ENCODE results near the gene CLIP3. TPM values are rescaled to one million over a fixed set of nuclear protein-coding genes. Genes with fewer than 3 reads are reported as not detected.
A peak's percentile ranks its signal among the peaks of the same experiment; 100 is the strongest.

CLIP3 gene
- polyA plus RNA-seq, 4 donors = 58.8 to 71.4 (median 59.9) TPM

DNA sequence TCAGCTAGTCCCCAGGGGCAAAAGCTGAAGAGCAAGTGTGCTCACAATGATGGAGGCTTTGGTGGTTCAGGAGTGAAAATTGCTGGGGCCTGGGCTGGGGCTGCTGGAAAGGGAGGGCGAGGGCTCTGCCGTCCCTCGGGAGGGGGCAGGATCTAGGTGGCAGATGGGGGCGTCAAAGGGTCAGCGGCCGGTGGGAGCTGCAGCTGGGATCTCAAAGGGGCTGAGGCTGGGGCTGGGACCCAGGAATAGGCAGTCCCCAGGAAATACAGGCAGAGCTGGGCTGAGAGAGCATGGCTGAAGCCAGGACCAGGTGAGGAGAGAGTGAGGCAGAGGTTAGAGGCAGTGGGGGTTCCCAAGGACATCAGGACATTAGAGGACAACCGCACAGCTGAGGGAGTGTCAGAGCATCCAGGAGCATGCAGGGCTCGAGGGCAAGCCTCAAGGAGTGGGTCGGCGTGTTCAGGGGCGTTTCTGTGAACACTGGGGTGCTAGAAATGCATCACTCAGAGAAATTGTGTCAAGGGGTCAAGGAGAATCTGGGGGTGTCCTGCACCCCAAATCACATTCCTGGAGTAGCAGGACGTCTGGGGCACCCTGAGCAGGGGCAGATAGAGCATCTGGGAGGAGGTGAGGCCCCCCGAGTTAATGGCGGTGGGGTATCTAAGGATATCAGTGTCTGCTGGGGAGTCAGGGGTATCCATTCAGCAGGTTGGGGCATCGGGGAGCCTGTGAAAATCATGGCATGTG, 22.9 kb downstream of the CLIP3 start:
- no peak for DNase-seq (ENCODE audit: low read depth in 4 of 4, low spot score in 3 of 4)

DNA sequence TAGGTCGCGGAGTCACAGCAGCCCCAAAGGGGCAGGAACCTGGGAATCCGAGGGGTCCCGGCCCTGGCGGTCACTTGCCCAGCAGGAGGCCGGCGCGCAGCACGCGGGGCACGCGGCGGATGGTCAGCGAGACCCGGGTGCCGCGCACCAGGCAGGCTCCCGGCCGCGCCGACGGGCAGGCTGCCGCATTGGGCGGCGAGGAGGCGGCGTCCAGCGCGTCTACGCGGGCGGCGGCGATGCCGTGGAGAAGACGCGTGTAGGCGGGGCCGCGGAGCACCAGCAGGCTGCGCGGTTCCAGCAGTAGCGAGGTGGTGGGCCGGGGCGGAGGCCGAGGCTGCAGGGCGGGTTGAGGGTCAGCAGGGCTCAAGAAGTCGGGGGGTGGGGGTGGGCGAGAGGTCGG, 23.5 kb downstream of the CLIP3 start:
- DNase-seq (ENCODE audit: low read depth in 4 of 4, low spot score in 3 of 4) = no peak

DNA sequence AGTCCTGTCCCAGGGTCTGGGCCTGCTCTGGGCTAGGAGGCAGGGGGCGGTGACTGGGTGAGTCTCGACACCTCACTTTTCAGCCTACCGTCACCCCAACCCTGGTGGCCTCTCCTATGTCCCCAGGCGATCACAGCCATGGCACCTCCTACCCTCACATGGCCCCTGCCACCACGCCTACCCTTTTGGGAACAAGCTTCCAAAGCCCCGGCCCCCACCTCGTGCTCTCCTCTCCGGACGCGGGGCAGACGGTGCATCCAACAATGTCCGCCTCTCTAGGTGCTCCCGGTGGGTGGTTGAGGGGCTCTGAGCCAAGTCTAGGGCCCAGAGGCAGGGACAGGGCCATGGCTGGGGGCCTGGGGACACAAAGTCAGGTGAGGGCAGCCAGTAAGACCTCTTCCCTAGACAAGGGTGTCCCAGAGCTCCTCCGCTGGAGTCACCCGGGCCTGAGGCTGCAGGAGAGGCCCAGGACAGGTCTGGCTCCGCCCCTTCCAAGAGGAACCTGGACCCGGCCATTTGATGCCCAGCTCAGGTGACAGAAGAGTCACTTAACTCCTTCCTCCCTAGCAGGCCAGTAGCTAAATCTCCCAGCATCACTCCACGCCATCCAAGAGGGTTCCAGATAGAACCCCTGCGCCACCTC, 24.2 kb downstream of the CLIP3 start, which contains the start of gene SYNE4:
SYNE4 (minus strand) TSS at position 478 of the 643 bp plus-strand sequence; CDS start at position 346, 132 bp downstream.
- DNase-seq (ENCODE audit: low read depth in 4 of 4, low spot score in 3 of 4) = no peak

DNA sequence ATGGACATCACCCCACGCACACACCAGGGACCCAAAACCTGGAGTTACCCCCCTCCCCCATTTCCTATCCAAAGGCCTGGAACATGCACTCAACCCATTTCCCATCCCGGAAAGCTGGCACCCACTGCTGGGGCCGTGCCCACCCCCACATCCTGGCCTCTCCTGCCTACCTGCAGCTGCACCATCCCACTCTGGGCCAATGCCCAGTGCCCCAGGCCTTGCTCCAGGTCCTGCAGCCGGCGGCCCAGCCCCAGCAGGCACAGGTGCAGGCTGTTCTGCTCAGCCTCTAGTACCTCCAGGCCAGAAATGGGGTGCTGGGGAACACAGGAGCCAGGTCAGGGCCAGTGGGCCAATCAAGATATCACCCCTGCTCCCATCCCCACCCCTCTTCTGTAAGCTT, 25.7 kb downstream of the CLIP3 start:
- DNase-seq (ENCODE audit: low read depth in 4 of 4, low spot score in 3 of 4) = no peak

DNA sequence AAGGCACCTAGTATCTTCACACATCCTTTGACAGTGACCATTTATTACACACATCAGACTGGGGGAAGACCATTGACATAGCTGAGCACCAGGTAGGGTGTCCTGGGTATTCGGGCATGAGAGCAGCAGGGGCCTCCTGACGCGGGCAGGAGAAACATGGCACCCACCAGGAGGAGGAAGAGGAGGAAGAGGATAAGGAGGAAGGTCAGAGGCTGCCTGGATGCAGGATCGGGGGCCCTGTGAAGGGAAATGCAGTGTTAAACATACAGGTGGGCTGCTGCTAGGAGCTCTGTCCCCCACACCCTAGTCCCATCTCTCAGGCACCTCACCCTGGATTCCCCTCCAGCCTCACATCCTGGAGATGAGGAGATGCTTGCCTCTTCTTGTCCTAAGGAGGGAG, 29.4 kb downstream of the CLIP3 start:
- no peak for DNase-seq (ENCODE audit: low read depth in 4 of 4, low spot score in 3 of 4)

DNA sequence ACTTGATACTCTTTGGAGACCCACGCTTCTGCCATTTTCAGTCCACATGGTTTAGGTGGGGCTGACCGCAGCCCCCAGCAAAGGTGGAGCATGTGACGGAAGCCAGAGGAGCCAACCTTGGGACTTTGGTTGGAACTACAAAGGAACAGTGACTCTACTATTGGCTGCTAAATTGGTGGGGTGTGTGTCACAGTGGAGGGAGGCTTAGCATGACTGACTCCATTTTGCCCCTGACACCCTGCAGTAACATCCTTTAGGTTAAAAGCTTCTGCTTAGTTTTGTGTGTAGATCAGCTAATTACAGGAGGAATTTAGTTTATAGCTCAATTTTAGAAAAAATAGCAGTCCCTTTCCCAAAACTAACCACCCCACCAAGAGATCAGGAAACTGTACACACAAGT, 31.1 kb downstream of the CLIP3 start:
- DNase-seq (ENCODE audit: low read depth in 4 of 4, low spot score in 3 of 4) = no peak

DNA sequence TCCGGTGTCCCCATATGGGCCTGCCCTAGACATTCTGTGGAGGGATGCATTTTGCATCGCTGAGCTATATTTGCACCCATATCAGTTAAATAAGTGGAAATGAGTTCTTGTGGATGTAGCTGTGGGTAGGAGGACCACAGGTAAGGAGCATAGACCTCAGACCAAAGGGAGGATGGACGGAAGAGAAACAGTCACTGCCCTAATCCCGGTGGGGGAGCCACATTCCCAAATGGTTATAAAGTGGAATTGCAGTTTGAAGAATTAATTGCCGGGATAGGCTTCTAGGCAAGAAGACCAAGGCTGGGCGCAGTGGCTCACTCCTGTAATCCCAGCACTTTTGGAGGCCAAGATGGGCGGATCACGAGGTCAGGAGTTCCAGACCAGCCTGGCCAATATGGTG, 35.9 kb downstream of the CLIP3 start:
- DNase-seq (ENCODE audit: low read depth in 4 of 4, low spot score in 3 of 4) = no peak

DNA sequence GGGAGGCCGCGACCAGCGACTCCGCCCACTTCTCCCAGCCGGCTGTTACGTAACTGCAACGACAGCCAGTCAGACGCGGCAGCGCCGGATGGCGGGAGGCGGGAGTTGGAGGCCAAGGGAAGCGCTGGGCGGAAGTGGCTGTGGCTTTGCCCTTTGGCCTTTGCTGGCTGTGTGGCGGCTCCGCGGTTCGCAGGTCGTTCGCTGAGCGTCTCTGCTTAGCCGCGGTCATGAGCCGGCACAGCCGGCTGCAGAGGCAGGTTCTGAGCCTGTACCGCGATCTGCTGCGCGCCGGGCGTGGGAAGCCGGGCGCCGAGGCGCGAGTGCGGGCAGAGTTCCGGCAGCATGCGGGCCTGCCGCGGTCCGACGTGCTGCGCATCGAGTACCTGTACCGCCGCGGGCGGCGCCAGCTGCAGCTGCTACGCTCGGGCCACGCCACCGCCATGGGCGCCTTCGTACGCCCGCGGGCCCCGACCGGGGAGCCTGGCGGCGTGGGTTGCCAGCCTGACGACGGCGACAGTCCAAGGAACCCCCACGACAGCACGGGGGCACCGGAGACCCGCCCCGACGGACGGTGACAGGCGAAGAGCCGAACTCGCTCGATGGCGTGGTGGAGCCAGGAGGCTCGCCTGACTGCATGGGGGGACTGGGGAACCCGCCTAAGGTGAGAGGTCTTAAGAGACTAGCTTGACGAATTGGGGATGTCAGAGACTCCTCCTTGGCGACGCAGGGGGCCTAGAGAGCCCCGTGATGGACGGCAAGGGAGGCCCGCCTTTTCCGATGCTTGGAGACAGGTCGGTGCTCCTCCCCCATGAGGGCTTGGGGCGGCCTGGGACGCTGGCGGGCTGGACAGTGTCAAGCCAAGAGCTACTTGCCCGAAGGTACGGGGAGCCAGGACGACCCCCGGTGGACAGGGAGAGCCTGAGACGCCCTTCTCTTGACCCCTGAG, 37.4 kb downstream of the CLIP3 start, which contains the start of gene SDHAF1:
SDHAF1 (plus strand) TSS at position 141 of the 946 bp plus-strand sequence; CDS start at position 228, 87 bp downstream.
- peak; percentile 77 to 88 (median 86) for DNase-seq (ENCODE audit: low read depth in 4 of 4, low spot score in 3 of 4)

DNA sequence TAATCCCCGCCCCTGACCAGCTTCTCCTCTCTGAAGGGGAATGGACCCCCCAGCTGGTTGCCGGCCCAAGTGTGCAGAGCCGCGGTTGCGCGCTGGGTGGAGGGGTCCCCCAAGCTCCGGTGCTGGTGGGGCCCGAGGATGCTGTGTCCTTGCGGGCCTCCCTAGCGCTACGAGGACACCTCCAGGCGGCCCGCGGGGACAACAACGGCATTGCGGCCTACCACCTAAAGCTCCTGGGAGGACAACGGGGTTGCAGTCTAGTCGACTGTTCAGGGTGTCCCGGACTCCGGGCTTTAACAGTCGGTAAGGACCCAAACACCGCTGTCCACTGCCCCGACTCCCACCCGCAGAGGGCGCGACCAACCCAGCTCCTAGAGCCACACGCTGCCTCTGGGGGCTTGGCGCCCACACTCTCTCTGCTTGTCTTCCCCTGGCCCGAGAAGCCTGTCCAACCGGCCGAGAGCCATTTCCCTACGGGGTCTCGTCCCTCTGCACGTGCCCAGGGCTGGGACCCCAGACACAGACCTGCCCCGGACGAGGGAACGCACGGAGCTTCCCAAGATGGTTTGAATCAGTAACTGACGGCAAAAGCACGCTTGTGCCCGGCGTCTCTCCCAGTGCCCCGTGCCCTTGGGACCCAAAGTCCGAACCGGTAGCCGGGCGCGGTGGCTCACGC, 38.6 kb downstream of the CLIP3 start:
- DNase-seq (ENCODE audit: low read depth in 4 of 4, low spot score in 3 of 4) = no peak

DNA sequence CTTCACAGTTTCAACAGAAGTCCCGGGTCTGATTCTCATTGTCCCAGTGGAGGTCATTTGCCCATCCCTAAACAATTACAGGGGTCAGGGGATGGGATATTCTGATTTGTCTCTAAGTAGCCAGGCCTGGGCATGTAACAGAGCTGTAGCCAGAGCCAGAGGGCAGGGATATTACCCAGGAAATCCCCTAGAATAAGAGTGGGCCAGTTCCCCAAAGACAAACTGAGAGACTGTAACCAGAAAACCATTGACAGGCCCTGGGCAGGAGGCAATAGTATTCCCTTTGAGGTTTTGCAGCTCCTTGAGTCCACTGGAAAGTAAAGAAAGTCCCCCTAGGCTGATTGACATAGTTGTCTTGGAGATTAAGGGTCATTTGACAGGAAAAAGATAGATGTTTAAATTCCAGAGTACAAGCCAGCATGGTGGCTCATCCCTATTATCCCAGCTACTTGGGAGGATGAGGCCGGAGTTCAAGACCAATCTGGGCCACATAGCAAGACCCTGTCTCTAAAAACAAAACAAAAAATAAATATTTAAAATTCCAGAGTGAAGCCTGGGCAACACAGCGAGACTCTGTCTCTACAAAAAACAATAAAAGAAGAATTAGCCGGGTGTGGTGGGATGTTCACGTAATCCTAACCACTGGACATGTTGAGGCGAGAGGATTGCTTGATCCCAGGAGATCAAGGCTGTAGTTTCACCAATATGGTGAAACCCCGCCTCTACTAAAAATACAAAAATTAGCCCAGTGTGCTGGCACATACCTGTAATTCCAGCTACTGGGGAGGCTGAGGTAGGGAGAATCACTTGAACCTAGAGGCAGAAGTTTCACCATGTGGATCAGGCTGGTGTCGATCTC, 39.5 kb downstream of the CLIP3 start:
- DNase-seq (ENCODE audit: low read depth in 4 of 4, low spot score in 3 of 4) = no peak

DNA sequence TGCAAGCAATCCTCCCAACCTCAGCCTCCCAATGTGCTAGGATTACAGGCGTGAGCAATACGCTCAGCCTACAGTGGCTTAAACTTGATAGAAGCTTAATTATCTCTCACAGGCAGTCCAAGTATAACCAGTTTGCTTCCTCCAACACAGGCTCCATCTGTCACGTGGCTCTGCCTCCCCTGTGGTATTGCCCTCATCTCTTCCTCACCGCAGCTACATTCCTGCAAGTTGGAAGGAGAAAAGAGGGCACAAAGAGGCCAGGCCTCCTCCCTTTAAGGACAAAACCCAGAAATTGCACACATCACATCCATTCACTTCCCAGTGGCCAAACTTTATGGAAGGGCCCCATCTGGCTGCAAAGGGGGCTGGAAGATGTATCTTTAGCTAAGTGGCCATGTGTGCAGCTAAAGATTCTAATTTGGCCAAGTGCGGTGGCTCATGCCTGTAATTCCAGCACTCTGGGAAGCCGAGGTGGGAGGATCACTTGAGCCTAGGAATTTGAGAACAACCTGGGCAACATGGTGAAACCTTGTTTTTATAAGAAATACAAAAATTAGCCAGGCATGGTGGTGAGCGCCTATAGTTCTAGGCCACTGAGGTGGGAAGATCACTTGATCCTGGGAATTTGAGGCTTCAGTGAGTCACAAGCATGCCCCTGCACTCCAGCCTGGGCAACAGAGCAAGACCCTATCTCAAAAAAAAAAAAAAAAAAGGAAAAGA, 40.8 kb downstream of the CLIP3 start:
- no peak for DNase-seq (ENCODE audit: low read depth in 4 of 4, low spot score in 3 of 4)

DNA sequence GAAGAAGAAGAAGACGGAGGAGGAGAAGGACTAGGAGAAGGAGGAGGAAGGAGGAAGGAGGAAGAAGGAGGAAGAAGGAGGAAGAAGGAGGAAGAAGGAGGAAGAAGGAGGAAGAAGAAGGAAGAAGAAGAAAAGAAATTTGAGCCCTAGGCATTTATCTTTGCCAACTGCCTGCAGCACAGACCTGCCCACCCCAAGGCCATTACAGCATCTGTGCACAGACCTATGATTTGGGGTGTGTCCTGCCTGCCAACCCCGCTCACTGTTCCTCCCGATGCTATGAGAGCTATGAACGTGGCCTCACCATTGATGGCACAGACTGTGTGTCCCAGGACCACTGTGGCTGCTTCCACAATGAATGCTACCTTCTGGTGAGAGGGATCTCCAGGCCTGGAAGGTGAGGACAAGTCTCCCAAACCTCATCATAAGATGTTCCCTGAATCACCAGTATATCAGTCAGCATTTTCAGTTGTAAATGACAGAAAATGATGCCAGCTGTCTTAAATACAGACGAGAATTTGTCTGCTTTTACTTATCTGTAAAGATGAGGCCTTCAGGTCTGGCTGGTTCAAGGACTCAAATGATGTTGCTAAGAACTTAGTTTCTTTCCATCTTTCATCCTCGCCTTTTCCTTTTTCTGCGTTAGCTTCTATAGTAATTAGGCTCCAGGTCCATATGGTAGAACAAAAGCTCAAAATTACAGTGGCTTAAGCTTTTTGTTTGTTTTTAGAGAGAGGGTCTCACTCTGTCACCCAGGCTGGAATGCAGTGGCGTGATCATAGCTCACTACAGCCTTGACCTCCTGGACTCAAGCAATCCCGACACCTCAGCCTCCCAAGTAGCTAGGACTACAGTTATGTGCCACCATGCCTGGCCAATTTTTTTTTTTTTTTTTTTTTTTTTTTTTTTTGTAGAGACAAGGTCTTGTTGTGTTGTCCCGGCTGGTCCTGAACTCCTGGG, 41.6 kb downstream of the CLIP3 start:
- DNase-seq (ENCODE audit: low read depth in 4 of 4, low spot score in 3 of 4) = no peak

DNA sequence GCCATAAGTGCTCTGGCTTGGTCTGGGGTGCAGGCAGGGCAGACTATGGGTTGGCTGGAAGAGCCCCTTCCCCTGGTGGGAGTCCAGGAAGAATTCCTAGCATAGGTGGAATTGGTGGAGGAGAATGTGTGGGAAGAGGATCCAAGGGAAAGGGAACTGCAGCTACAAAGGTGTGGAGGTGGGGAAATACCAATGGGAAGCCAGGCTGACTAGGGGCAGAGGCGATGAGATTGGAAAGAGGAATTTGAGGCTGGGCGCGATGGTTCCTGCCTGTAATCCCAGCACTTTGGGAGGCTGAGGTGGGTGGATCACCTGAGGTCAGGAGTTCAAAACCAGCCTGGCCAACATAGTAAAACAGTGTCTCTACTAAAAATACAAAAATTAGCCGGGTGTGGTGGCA, 42.5 kb downstream of the CLIP3 start:
- DNase-seq (ENCODE audit: low read depth in 4 of 4, low spot score in 3 of 4) = no peak

DNA sequence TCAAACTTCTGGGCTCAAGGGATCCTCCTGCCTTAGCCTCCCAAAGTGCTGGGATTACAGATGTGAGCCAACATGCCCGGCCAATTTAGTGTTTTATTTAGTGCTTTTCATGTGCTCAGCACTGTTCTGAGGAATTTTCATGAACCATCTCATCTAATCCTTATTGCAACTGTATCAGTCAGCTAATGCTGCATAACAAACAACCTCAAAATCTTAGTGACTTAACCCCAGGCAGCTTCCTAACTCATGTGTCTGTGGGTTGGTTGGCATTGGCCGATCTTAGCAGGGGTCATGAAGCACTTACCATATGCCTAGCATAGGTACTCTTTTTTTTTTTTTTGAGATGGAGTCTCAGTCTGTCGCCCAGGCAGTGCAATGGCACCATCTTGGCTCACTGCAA, 43.8 kb downstream of the CLIP3 start:
- no peak for DNase-seq (ENCODE audit: low read depth in 4 of 4, low spot score in 3 of 4)

DNA sequence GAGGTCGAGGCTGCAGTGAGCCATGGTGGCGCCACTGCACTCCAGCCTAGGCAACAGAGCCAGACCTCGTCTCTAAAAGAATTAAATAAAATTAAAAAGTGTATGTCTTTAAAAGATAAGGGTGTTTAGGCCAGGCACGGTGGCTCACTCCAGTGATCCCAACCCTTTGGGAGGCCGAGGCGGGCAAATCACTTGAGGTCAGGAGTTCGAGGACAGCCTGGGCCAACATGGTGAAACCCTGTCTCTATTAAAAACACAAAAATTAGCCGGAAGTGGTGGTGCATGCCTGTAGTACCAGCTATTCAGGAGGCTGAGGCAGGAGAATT, 45.1 kb downstream of the CLIP3 start:
- DNase-seq (ENCODE audit: low read depth in 4 of 4, low spot score in 3 of 4) = no peak

DNA sequence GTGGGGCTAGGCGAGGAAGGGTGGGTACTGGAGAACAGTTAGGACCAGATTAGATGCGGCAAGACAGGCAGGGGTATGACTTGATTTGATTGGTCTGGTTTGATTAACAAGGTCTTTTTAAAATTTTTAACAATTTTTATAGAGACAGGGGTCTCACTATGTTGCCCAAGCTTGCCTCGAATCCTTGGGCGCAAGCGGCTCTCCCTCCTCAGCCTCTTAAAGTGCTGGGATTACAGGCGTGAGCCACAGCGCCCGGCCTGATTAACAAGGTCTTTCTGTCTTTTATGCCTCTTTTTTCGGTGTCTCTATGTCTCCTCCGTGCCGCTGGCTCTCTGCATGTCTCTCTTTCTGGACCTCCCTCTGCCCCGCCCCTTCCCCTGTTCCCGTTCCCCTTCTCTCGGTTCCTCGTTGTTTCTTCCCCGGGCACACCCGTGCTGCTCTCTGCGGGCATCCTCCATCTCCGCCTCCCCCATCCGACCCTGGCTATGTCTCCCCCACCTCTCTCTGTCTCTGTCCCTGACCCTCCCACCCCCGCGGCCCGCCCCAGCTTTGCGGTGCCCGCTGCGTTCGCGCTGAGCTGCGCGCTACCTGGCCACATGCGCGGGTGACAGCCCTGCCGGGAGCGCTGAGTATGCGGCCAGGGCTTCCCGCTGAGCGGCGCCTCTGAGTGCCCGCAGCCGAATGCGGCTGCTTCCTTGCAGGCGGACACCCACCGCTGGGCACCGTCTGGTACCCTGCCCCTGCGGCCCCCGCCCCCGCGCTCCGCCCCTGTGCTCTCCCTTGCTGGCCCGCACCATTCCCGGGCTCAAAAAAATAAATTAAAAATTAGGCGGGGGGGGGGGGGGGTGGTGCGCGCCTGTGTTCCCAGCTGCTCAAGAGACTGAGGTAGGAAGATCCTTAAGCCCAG, 45.8 kb downstream of the CLIP3 start:
- no peak for DNase-seq (ENCODE audit: low read depth in 4 of 4, low spot score in 3 of 4)

DNA sequence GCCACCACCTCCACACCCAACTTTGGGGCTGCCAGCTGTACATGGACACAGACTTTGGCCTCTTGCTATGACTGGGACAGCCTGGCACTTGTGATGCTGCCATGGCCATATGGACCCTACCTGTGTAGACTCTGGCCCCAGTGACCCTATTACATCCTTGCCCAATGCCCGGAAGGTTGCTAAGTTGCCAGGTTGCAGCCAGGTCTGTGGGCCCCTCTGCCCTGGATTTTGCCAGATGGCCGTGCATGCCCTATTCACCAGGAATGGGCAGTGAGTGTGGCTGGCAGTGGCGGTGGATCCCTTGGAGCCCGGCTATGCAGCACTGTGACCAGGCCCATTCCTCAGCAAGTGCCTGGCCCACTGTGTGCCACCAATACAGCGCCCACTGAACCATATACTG, 46.6 kb downstream of the CLIP3 start:
- no peak for DNase-seq (ENCODE audit: low read depth in 4 of 4, low spot score in 3 of 4)

Measured in left renal pelvis (tissue), 4 donors.